ENCODE results near the gene HEATR5B.

The HEATR5B gene

GRCh38 chr2:37039580-37039979 is 44.6 kb downstream of the HEATR5B start:
- no peak for DNase-seq (ENCODE audit: extremely low read depth, low read depth)
- TF ChIP-seq, protein P1, sequence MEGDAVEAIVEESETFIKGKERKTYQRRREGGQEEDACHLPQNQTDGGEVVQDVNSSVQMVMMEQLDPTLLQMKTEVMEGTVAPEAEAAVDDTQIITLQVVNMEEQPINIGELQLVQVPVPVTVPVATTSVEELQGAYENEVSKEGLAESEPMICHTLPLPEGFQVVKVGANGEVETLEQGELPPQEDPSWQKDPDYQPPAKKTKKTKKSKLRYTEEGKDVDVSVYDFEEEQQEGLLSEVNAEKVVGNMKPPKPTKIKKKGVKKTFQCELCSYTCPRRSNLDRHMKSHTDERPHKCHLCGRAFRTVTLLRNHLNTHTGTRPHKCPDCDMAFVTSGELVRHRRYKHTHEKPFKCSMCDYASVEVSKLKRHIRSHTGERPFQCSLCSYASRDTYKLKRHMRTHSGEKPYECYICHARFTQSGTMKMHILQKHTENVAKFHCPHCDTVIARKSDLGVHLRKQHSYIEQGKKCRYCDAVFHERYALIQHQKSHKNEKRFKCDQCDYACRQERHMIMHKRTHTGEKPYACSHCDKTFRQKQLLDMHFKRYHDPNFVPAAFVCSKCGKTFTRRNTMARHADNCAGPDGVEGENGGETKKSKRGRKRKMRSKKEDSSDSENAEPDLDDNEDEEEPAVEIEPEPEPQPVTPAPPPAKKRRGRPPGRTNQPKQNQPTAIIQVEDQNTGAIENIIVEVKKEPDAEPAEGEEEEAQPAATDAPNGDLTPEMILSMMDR (IDR thresholded peaks at IDR 0.05; ENCODE audit: low read depth, low read length), result no peak

DNA sequence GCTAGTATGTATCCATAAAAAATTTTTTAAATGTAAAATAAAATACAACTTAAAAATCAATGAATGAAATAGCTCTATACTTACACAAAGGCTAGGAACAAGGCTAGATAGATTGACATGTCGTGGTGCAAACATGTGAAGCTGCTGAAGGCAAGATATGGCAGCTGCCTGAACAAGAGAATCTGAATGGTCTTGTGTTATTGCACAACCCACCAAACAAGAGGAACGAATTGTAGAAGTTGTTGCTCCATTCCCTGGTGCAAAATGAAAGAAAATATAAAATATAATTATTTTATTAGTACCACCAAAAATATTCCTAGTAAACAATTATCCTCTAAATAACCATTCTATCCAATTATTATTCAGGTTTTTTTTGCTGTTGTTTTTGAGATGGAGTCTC is 46.4 kb downstream of the HEATR5B start:
- DNase-seq (ENCODE audit: extremely low read depth, low read depth), result no peak

GRCh38 chr2:37029758-37030157 is 54.4 kb downstream of the HEATR5B start:
- DNase-seq (ENCODE audit: extremely low read depth, low read depth), result no peak
- TF ChIP-seq, protein P1 (IDR thresholded peaks at IDR 0.05; ENCODE audit: low read depth, low read length), result no peak

More for the DNA sequence above, 46.4 kb downstream of the HEATR5B start:
- TF ChIP-seq, protein P1 (IDR thresholded peaks at IDR 0.05; ENCODE audit: low read depth, low read length), result no peak

- no peak for DNase-seq (ENCODE audit: extremely low read depth, low read depth)
- TF ChIP-seq, protein P1 (IDR thresholded peaks at IDR 0.05; ENCODE audit: low read depth, low read length), result no peak
Observed at GRCh38 chr2:37026050-37026449, 58.1 kb downstream of the HEATR5B start.

DNA sequence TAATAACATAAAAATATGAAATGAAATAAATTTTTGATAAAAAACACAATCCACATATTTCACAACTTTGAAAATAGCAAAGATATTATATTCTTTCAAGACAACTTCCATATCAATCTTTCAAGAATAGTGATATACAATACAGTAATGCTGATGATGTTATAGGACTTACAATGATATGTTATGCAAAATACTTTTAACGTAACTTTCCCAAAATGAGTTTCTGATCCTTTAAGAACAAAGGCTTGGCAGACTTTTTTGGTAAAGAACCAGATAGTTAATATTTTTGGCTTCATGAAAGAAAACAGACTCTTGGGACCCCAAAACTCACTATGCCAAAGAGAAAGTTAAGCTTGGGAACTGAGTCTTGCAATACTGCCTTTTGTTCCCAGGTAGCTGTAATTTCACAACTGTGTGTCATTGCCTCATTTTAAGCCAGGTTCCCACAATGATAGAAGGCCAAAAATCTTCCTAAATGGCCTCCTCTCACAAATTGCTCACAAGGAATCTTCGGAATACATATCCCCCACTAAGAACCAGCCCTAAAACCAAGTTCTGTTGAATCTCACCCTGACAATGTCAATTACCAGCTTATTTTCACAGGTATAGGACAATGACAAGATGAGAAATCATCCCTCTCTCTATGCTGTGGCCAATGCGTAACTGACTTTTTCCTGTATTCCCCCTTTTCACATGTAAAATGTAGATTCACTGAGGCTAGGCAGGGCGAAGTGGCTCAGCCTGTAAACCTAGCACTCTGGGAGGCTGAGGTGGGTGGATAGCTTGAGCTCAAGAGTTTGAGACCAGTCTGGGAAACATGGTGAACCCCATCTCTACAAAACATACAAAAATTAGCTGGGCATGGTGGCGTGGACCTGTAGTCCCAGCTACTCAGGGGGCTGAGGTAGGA is 63.0 kb downstream of the HEATR5B start:
- DNase-seq (ENCODE audit: extremely low read depth, low read depth), result no peak
- TF ChIP-seq, protein P1 (IDR thresholded peaks at IDR 0.05; ENCODE audit: low read depth, low read length), result no peak

DNA sequence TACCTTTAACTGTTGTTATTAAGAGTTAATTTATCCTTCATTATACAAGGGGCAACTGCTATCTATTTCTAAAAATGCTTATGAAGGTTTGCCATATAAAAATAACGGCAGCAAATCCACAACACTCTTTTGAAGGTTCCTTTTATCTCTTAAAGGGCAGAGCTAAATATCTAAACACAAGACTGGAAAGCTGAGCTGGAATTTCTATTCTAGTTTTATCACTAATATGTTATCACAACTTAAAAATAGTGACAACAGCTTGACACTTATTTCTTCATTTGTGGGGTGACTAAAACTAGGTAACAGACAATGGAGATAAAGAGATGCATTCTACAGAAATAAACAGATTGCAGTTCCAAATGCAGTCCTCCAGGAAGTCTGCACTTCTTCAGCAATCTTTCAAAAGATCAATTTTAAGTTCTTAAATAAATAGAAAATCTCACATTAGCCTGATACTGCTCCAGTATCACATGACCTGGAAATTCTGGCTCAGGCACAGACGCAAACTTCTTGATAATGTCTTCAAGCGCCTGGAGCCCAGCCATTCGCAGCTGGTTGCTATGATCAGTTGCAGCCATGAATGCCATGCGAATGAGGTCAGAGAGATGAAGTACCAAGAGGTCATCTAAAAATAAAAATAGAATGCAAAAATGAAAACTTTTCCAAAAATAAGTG is 63.8 kb downstream of the HEATR5B start:
- peak; percentile 55 for DNase-seq (ENCODE audit: extremely low read depth, low read depth)
- TF ChIP-seq, protein P1 (IDR thresholded peaks at IDR 0.05; ENCODE audit: low read depth, low read length), result no peak

GRCh38 chr2:37013315-37013641 is 70.9 kb downstream of the HEATR5B start:
- no peak for DNase-seq (ENCODE audit: extremely low read depth, low read depth)
- TF ChIP-seq, protein P1 (IDR thresholded peaks at IDR 0.05; ENCODE audit: low read depth, low read length), result no peak
